ENCODE results near the gene MPST.

DNA sequence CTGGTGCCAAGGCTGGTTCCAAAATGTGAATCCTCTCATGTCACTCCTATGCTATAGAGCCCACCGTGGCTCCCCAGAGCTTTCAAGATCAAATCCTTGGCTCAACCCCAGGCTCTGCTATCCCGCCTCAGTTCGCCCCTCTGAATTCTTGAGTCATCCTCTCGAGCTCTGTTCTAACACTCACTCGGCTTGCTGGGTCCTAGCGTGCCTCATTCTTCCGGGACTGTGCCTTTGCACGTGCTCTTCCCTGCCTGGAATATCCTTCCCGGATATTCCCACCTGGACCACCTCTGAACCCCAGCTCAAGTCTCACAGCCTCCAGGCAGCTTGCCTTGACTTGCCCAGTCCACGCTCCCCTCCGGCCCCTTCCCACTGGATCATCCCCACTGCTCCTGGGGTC is 45.0 kb downstream of the MPST start:
- TF ChIP-seq, protein P1, sequence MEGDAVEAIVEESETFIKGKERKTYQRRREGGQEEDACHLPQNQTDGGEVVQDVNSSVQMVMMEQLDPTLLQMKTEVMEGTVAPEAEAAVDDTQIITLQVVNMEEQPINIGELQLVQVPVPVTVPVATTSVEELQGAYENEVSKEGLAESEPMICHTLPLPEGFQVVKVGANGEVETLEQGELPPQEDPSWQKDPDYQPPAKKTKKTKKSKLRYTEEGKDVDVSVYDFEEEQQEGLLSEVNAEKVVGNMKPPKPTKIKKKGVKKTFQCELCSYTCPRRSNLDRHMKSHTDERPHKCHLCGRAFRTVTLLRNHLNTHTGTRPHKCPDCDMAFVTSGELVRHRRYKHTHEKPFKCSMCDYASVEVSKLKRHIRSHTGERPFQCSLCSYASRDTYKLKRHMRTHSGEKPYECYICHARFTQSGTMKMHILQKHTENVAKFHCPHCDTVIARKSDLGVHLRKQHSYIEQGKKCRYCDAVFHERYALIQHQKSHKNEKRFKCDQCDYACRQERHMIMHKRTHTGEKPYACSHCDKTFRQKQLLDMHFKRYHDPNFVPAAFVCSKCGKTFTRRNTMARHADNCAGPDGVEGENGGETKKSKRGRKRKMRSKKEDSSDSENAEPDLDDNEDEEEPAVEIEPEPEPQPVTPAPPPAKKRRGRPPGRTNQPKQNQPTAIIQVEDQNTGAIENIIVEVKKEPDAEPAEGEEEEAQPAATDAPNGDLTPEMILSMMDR (IDR thresholded peaks at IDR 0.05; ENCODE audit: low read depth, low read length, poor library complexity, severe bottlenecking), result no peak
- TF ChIP-seq EZH2phosphoT487 (IDR thresholded peaks at IDR 0.05; ENCODE audit: borderline replicate concordance, low read length), result no peak
